ENCODE results near the gene B3GALNT1. TPM values are rescaled to one million over a fixed set of nuclear protein-coding genes. Genes with fewer than 3 reads are reported as not detected.
"Not testable (repeated sequence)": the region's sequence is repeated elsewhere in the genome, so short reads cannot be mapped to it uniquely, and the experiment has no call there.

B3GALNT1 gene
- total RNA-seq, 1 experiment from 2014 or later: not detected

DNA sequence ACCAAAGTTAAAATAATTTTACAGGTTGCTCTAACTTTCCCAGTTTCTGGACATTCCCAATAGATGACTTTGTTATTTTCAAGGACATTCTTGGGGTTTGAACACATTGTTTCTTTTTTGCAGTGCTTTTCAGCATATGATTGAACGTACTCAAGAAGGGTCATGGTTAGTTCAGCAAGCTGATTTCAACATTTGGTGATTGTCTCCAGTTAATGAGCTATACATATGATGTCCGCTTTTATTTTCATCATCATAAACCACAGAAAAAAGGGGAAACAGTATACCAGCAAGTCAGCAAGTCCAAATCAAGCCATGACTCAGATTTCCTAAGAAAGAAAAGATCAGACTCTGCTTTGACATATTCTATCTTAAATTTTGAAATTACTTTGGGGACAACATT, 69.4 kb downstream of the B3GALNT1 start:
- in situ Hi-C loops (cut with HindIII; ENCODE audit: low sequenced_read_pairs): no loop called here
- DNase-seq (ENCODE audit: low spot score): no peak

DNA sequence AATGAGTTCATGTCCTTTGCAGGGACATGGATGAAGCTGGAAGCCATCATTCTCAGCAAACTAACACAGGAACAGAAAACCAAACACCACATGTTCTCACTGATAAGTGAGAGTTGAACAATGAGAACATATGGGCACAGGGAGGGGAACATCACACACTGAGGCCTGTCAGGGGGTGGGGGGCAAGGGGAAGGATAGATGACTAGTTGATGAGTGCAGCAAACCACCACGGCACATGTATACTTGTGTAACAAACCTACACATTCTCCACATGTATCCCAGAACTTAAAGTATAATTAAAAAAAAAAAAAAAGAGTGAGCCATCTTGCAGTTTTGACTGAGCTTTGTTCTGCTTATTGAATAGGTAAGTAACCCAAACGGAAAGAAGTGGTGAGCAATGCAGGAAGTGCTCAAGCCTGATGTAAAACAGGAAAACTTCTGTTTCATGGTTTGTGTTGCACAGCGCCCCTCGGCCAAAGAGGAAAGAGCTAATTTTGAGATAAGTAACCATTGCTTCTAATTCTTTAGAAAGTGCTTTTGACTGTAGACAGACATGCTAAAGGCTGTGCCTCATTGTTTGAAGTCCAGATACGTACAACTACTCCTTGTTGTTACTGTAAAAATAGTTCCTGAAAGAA, 70.1 kb downstream of the B3GALNT1 start:
- DNase-seq (ENCODE audit: low spot score); in situ Hi-C loops (cut with HindIII; ENCODE audit: low sequenced_read_pairs): not testable (repeated sequence)

Other genes starting within 250 kb of the B3GALNT1 start
- 43.2 and 65.6 TPM in 2 replicates for gene NMD3, start 116.0 kb upstream of the B3GALNT1 start, total RNA-seq (2014; rRNA removed; shearing (Covaris generic))